Umbilical cord (tissue), 2 donors: ENCODE results near the gene ZNF385A. TPM values are rescaled to one million over a fixed set of nuclear protein-coding genes. Genes with fewer than 3 reads are reported as not detected.
"Not testable (repeated sequence)": the region's sequence is repeated elsewhere in the genome, so short reads cannot be mapped to it uniquely, and the experiment has no call there.

Experiments
- DNase-seq: peaks from one replicate; pipeline ENCODE4 v3.0.0-alpha.2; 2015; ENCODE audit warnings: low spot score
- total RNA-seq: library from RNA; depleted of rRNA; stranded (reverse); fragments of >200 nt; gene quantifications from one replicate; pipeline ENCODE4 v1.2.3, GENCODE V29; 2014; ENCODE audit warnings: low replicate concordance; ENCODE audit not compliant: insufficient read depth

Gene ZNF385A
- total RNA-seq, 1 donor from 2014 or later = 14.9 TPM

DNA sequence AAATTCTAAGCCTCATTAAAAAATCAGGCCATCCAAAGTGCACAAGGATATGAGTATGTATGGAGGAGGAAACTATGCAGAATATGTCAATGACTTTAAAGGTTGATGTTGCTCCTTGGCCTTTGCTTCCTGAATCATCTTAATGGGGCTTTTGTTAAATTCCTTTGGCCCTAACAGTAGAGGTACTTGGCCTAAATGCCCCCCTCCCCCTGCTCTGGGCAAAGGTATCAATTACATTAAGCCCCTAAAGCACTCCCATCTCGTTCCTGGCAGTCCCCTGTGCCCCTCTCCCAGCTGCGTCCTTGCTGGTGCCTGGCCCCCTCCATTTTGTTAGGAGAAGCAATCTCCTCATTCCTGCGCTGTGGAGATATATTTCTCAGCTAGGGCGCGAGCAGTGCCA lies 54.8 kb downstream of the ZNF385A start:
- DNase-seq = no peak

DNA sequence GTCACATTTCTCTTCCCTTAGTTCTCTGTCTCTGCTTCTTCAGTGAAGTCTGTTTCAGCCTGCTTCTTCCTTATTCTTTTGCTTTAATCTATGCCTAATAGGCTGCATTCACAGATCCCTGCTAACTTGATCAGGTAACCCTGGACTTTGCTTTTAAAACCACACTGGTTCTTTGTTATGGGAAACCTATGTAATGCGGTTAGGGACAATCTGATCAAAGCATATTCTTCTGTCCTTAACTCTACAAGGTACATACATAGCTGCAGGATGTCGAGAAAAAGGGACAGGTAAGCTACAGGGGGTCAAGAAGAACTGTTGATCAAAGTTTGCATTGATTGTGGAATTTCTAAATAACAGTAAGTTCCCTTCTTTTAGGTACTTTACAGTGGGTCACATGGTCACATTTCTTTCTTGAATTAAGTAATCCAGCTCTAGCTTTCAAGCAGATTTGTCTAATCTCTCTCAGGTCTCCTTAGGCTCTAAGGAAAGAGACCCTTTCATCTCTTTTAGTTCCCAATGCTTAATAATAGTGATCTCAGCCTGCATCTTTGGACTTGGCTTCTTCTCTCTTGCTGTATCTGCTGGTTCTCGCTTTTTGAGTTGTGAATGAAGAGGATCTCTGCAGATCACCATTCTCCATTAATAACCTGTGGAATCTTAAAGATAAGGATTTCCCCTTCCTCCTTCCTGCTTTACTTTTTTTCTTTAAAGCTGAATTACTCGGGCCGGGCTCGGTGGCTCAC lies 55.8 kb downstream of the ZNF385A start:
- peak; percentile 40 for DNase-seq

DNA sequence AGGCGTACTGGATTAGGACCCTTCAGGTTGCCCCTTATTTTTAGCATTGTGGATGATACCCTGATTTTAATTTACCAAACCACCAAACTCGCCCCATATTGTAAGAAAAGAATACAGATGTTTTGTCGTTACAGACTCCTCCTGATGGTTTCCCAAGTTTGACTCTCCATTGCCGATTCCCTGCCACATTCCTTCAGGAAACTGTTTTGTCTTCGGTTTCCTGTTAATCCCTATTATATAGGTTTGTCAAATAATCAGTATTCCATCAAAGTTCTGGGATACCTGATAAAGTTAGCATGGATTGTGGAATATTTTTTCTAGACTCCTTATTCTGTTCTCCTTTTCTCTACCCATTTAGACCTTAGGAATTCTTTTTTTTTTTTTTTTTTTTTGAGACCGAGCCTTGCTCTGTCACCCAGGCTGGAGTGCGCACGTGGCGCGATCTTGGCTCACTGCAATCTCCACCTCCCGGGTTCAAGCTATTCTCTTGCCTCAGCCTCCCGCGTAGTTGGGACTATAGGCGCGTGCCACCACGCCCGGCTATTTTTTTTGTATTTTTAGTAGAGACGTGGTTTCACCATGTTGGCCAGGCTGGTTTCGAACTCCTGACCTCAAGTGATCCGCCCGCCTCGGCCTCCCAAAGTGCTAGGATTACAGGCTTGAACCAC lies 59.0 kb downstream of the ZNF385A start:
- not testable (repeated sequence) for DNase-seq

DNA sequence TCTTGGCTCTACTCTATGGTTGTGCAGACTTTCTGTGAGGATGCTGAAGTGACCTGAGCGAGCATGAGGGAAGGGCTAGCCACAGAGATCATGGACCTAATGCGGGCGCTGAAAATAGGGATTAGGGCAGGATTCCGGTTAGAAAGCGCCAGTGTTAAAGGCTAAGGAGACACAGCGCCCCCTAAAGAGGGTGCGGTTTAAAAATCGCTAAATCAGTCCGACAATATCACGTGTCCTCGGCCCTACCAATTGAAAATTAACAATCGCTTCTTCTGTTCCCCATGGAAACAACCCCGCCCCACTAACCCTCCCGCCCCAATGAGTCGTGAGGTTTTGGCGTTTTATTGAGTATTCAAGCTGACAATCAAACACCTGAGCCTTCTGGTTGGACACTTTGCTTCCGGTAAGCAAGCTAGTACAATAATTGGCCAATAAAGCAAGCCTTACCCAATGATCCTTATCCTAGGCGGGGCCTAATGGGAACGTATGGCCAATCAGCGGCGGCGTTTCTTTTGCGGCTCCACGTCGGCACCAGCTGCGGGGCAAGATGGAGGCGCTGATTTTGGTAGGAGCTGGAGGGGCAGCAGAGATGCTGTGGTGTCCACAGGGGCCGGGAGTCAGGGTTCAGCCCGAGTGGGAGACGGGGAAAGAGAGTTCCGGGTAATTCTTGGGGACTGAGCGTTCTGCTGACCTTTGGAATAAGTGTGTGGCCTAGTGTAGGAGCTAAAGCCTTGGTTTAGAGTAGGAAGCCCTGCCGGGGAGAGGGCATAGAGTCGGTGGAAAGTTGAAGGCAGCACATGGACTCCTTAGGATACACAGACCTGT lies 59.7 kb downstream of the ZNF385A start, which contains the start of gene COPZ1:
COPZ1 (plus strand) TSS at position 515 of the 825 bp plus-strand sequence; CDS start at position 548, 33 bp downstream.
- peak; percentile 100 for DNase-seq

DNA sequence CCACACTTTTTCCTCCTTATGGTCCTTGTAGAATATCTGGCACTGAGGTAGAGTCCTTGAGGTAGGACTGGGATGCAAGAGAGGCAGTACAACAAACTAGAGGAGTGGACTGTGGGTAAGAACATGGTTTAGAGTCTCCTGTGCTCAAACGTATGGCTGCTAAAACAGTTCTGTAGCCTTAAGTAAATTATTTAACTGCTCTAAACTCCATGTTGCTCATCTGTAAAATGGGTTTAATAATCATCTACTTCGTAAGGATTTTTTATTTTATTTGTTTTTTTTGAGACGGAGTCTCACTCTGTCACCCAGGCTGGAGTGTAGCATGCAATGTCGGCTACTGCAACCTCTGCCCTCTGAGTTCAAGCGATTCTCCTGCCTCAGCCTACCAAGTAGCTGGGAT lies 63.2 kb downstream of the ZNF385A start:
- no peak for DNase-seq

Other genes starting within 250 kb of the ZNF385A start
- gene SMUG1, start 195.7 kb downstream of the ZNF385A start, total RNA-seq = 34.2 TPM
- gene CBX5, start 104.6 kb downstream of the ZNF385A start, total RNA-seq = 34.4 TPM
- 249 TPM for gene HNRNPA1, start 104.0 kb downstream of the ZNF385A start, total RNA-seq
- 4.8 TPM for gene NFE2, start 83.7 kb downstream of the ZNF385A start, total RNA-seq
- gene COPZ1, start 59.6 kb downstream of the ZNF385A start, total RNA-seq = 91.0 TPM
- gene GPR84, start 20.2 kb downstream of the ZNF385A start, total RNA-seq = 2.9 TPM
- gene ITGA5, start 34.5 kb upstream of the ZNF385A start, total RNA-seq = 251 TPM
- 6.5 TPM for gene GTSF1, start 88.9 kb upstream of the ZNF385A start, total RNA-seq
- gene NCKAP1L, start 113.0 kb upstream of the ZNF385A start, total RNA-seq = 59.7 TPM
- gene PDE1B, start 164.9 kb upstream of the ZNF385A start, total RNA-seq = 1.9 TPM
- 2.9 TPM for gene PPP1R1A, start 203.9 kb upstream of the ZNF385A start, total RNA-seq